ENCODE data around the gene GPR84.

DNA sequence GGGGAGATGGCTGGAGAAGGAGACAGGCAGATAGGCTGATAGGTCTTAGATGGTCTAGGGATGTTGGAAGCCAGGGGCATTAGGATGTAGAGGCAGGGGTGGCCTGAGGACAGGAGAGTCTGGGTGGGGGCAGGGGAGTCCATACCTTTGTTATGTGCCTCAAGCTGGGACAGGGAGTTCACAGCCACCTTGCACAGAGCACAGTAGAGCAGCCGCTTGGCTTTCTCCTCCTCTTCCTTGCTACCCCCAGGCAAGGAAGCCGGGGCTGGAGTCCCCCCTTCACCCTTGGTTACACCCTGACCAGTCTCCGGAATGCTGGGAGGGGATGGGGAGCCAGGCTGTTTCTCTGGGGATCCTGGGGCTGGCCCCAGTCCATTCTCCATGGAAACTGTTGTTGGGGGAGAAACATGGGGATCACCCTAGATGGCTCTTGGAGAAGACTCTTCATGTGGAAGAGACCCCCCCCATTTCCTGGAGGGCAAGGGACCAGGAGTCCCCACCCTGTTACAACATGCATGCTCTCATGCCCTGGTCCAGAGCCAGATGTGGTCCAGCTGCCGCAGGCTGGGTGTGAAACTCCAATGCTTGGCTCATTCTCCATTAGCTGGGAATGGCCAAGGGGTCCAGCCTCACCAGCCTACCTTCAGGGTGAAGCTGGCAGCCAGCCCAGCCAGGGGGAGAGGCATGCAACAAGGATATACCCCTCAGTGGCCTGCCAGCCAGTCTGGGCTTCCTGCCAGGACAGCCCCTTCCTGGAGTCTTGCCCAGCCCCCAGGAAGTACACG lies 7.2 kb upstream of the GPR84 start:
- TF ChIP-seq, protein P1, sequence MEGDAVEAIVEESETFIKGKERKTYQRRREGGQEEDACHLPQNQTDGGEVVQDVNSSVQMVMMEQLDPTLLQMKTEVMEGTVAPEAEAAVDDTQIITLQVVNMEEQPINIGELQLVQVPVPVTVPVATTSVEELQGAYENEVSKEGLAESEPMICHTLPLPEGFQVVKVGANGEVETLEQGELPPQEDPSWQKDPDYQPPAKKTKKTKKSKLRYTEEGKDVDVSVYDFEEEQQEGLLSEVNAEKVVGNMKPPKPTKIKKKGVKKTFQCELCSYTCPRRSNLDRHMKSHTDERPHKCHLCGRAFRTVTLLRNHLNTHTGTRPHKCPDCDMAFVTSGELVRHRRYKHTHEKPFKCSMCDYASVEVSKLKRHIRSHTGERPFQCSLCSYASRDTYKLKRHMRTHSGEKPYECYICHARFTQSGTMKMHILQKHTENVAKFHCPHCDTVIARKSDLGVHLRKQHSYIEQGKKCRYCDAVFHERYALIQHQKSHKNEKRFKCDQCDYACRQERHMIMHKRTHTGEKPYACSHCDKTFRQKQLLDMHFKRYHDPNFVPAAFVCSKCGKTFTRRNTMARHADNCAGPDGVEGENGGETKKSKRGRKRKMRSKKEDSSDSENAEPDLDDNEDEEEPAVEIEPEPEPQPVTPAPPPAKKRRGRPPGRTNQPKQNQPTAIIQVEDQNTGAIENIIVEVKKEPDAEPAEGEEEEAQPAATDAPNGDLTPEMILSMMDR (IDR thresholded peaks at IDR 0.05), result no peak
- no peak for TF ChIP-seq EP300 (IDR thresholded peaks at IDR 0.05)
